Measurements from ENCODE around the gene TCF25. TPM values are rescaled to one million over a fixed set of nuclear protein-coding genes. Genes with fewer than 3 reads are reported as not detected.

TCF25 gene
- total RNA-seq, 1 experiment from 2014 or later = 345 TPM

GRCh38 chr16:89946515-89946914, 73.1 kb downstream of the TCF25 start:
- H2AFZ ChIP-seq (ENCODE audit: low read depth, low read length, poor library complexity, severe bottlenecking) = no peak overlapping the region
- H3K9ac ChIP-seq (ENCODE audit: low read length) = no peak overlapping the region
- no peaks in the 10 kb centered on the region for H3K36me3 ChIP-seq (ENCODE audit: control insufficient read depth in 1 of 2, insufficient read depth in 2 of 2, low read length in 2 of 2)
- H3K4me2 ChIP-seq (ENCODE audit: low read length) = no peak overlapping the region
- BruUV-seq (replicated peaks) = no TSS peak
- no peaks in the 10 kb centered on the region for H4K20me1 ChIP-seq (ENCODE audit: insufficient read depth)
- no peak for DNase-seq (ENCODE audit: low read depth, low spot score)
- ATAC-seq = no peak
- no peak overlapping the region for H3K27ac ChIP-seq (ENCODE audit: low read depth, low read length)
- peaks cover 21 to 32% of the 10 kb centered on the region in 2 experiments for H3K4me1 ChIP-seq (ENCODE audit: control insufficient read depth in 1 of 2, insufficient read depth in 2 of 2, low read length in 2 of 2)
- ChIA-PET POLR2A (no interaction called here), RAD21 (ENCODE audit: low non-redundant PET in 1 of 2, low total read pairs in 2 of 2, uncharacterized antibody in 2 of 2, unreplicated experiment in 2 of 2) (no interaction called here), CTCF (no interaction called here)
- no peaks in the 10 kb centered on the region; the same call in 1 of the 2 replicates for H3K9me2 ChIP-seq (ENCODE audit: insufficient read depth)
- H3K9me3 ChIP-seq (ENCODE audit: control insufficient read depth in 1 of 2, insufficient read depth in 1 of 2, low read depth in 1 of 2, low read length in 2 of 2) = no peaks in the 10 kb centered on the region
- intact Hi-C loops (cut with micrococcal nuclease) = no loop called here
- H3K4me3 ChIP-seq (replicated peaks in 1 of 2; ENCODE audit: low read depth in 1 of 2, low read length in 2 of 2) = no peak overlapping the region
- H3K79me2 ChIP-seq (ENCODE audit: insufficient read depth, low read length) = peaks cover 25% of the 10 kb centered on the region
- TF ChIP-seq ZNF274 (IDR thresholded peaks at IDR 0.05; ENCODE audit: low read depth, low read length) = no peak
- TF ChIP-seq, protein P1, sequence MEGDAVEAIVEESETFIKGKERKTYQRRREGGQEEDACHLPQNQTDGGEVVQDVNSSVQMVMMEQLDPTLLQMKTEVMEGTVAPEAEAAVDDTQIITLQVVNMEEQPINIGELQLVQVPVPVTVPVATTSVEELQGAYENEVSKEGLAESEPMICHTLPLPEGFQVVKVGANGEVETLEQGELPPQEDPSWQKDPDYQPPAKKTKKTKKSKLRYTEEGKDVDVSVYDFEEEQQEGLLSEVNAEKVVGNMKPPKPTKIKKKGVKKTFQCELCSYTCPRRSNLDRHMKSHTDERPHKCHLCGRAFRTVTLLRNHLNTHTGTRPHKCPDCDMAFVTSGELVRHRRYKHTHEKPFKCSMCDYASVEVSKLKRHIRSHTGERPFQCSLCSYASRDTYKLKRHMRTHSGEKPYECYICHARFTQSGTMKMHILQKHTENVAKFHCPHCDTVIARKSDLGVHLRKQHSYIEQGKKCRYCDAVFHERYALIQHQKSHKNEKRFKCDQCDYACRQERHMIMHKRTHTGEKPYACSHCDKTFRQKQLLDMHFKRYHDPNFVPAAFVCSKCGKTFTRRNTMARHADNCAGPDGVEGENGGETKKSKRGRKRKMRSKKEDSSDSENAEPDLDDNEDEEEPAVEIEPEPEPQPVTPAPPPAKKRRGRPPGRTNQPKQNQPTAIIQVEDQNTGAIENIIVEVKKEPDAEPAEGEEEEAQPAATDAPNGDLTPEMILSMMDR (IDR thresholded peaks at IDR 0.05 in 2 of 3, conservative IDR thresholded peaks at IDR 0.05 in 1 of 3; ENCODE audit: borderline replicate concordance in 1 of 3, insufficient read depth in 1 of 3, low read depth in 2 of 3, low read length in 2 of 3) = no peak
- no peaks in the 10 kb centered on the region for H3K27me3 ChIP-seq (ENCODE audit: insufficient read depth, low read length)

DNA sequence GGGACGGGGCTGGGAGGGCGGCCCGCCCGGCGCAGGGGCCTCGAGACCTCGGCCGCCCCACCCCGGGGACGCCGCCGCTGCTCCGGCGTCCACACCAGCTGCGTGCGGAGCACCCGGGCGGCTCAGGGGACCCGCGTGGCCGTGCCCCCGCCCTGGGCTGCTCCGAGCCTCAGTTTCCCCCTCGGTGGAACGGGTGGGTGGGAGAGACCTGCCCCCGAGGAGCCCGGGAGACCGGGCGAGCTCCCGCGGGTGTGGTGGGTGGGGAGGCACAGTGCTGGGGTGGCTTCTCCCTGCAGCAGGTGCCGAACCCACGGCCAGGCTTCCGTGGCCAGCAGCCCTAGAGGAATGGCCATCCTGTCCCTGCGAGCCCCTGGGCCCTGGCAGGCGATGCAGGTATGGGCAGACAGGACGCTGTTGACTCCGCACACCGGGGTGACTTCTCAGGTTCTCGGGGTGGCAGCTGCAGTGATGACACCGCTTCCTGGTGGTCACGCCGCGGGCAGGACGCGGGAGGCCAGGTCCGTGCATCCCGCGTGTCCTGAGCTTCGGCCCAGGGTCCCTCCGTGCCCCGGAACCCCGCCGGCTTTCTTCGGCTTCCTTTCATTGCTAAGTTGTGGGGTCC, 75.8 kb downstream of the TCF25 start:
- RAD21 ChIA-PET (ENCODE audit: low non-redundant PET in 1 of 2, low total read pairs in 2 of 2, uncharacterized antibody in 2 of 2, unreplicated experiment in 2 of 2) = interaction anchor here in 1 of 2 experiments (0.6 kb wide), 1 partner anchor 39 kb away, joined by 3 read pairs; no protein-coding TSS in a partner anchor
- no TSS peak for BruUV-seq (replicated peaks)
- peaks cover 21 to 32% of the 10 kb centered on the region in 2 experiments for H3K4me1 ChIP-seq (ENCODE audit: control insufficient read depth in 1 of 2, insufficient read depth in 2 of 2, low read length in 2 of 2)

More for the DNA sequence above, 75.8 kb downstream of the TCF25 start:
- TF ChIP-seq POLR2A (IDR thresholded peaks at IDR 0.05; ENCODE audit: borderline replicate concordance, extremely low read depth, insufficient read depth, insufficient read length) (no peak), CEBPB (IDR thresholded peaks at IDR 0.05; ENCODE audit: low read depth) (no peak), TCF7L2 (IDR thresholded peaks at IDR 0.05; ENCODE audit: borderline replicate concordance, extremely low read depth, insufficient read depth, insufficient read length) (no peak), RAD21 (IDR thresholded peaks at IDR 0.05; ENCODE audit: low read depth) (no peak), FOSL1 (IDR thresholded peaks at IDR 0.05; ENCODE audit: low read depth) (no peak)
- ATAC-seq (no peak), DNase-seq (ENCODE audit: low read depth, low spot score) (no peak)
- H3K27me3 ChIP-seq (ENCODE audit: insufficient read depth, low read length) = no peaks in the 10 kb centered on the region
- intact Hi-C loops (cut with micrococcal nuclease) = no loop called here
- H3K4me3 ChIP-seq (replicated peaks in 1 of 2; ENCODE audit: low read depth in 1 of 2, low read length in 2 of 2) = peak overlapping the region; percentile 67 to 82
- peak overlapping the region; percentile 95 for H3K4me2 ChIP-seq (ENCODE audit: low read length)
- no peak overlapping the region for H2AFZ ChIP-seq (ENCODE audit: low read depth, low read length, poor library complexity, severe bottlenecking)
- peaks cover 45% of the 10 kb centered on the region for H3K79me2 ChIP-seq (ENCODE audit: insufficient read depth, low read length)
- POLR2A ChIA-PET = no interaction called here
- H4K20me1 ChIP-seq (ENCODE audit: insufficient read depth) = no peaks in the 10 kb centered on the region
- CTCF ChIA-PET = no interaction called here
- H3K36me3 ChIP-seq (ENCODE audit: control insufficient read depth in 1 of 2, insufficient read depth in 2 of 2, low read length in 2 of 2) = 0 out of 4 replicates have a peak, but pooled peaks cover 0 to 3% of the 10 kb centered on the region in 2 experiments
- peak overlapping the region; percentile 75 for H3K9ac ChIP-seq (ENCODE audit: low read length)
- H3K27ac ChIP-seq (ENCODE audit: low read depth, low read length) = peak overlapping the region; percentile 3; the same call in 1 of the 2 replicates
- H3K9me2 ChIP-seq (ENCODE audit: insufficient read depth) = no peaks in the 10 kb centered on the region
- no peaks in the 10 kb centered on the region for H3K9me3 ChIP-seq (ENCODE audit: control insufficient read depth in 1 of 2, insufficient read depth in 1 of 2, low read depth in 1 of 2, low read length in 2 of 2)

Data from HCT116 (cell line).